Osteoblast (primary cell): ENCODE data around the gene WDR31. TPM values are rescaled to one million over a fixed set of nuclear protein-coding genes. Genes with fewer than 3 reads are reported as not detected.
A peak's percentile ranks its signal among the peaks of the same experiment; 100 is the strongest.

Source experiments
- DNase-seq: peaks from one replicate; pipeline ENCODE4 v3.0.0; 2011; ENCODE audit warnings: low spot score, mixed read lengths; ENCODE audit not compliant: insufficient read length; ENCODE audit errors: missing footprints
- H2AFZ ChIP-seq: 2 replicates; pipeline ENCODE4 v1.6.0; 2011; ENCODE audit warnings: mild to moderate bottlenecking, low read length
- H3K27ac ChIP-seq: 2 replicates; pipeline ENCODE4 v1.5.1; 2011; ENCODE audit warnings: mild to moderate bottlenecking, low read depth, low read length, moderate library complexity
- H3K27me3 ChIP-seq: 2 replicates; pipeline ENCODE4 v1.6.0; 2012; ENCODE audit warnings: mild to moderate bottlenecking, control low read depth, inconsistent platforms, low read length, moderate library complexity; ENCODE audit not compliant: insufficient read depth
- H3K36me3 ChIP-seq: 2 replicates; pipeline ENCODE4 v1.5.1; 2011; ENCODE audit warnings: mild to moderate bottlenecking, low read length, control low read depth, moderate library complexity; ENCODE audit not compliant: insufficient read depth
- H3K4me1 ChIP-seq: 2 replicates; pipeline ENCODE4 v1.5.1; 2011; ENCODE audit warnings: mild to moderate bottlenecking, low read length, control low read depth, moderate library complexity; ENCODE audit not compliant: insufficient read depth
- H3K4me2 ChIP-seq: 2 replicates; pipeline ENCODE4 v1.6.0; 2011; ENCODE audit warnings: mild to moderate bottlenecking, low read length; ENCODE audit not compliant: insufficient read depth
- H3K4me3 ChIP-seq: fragments of 200-600 bp; sonication (generic); 3 replicates; pipeline ENCODE4 v1.5.1; 2012; ENCODE audit warnings: mild to moderate bottlenecking, low read length, inconsistent platforms; ENCODE audit not compliant: insufficient read depth
- H3K79me2 ChIP-seq: 2 replicates; pipeline ENCODE4 v1.6.0; 2012; ENCODE audit warnings: mild to moderate bottlenecking, low read length, control low read depth, inconsistent platforms; ENCODE audit not compliant: insufficient read depth
- H3K9me3 ChIP-seq: 2 replicates; pipeline ENCODE4 v1.5.1; 2011; ENCODE audit warnings: low read depth, low read length, control low read depth
- H4K20me1 ChIP-seq: 2 replicates; pipeline ENCODE4 v1.6.0; 2012; ENCODE audit warnings: mild to moderate bottlenecking, low read length, control low read depth; ENCODE audit not compliant: insufficient read depth
- total RNA-seq: library from RNA; depleted of rRNA; stranded (reverse); fragments of >200 nt; gene quantifications from 2 replicates; pipeline ENCODE4 v1.2.3, GENCODE V29; 2012
- TF ChIP-seq, protein P1 (sequence below): IDR thresholded peaks from 2 replicates; pipeline ENCODE4 v1.5.1; 2011; ENCODE audit warnings: mild to moderate bottlenecking, low read depth, low read length, moderate library complexity; ENCODE audit errors: extremely low read depth

WDR31 gene
- total RNA-seq, 1 donor: 1.4 TPM

DNA sequence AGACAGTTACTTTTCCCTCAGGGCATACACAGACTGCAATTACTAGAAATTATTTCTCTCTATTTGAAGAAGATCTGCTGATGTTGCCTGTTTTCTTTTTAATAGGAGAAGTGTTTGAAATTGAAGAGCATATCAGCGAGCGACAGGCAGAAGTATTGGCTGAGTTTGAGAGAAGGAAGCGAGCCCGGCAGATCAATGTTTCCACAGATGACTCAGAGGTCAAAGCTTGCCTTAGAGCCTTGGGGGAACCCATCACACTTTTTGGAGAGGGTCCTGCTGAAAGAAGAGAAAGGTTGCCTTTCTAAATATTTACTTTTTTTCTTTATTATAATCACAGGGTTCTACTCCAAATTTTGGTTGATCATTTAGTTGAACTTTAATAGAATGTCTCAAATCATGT is 61.2 kb downstream of the WDR31 start:
- Histone ChIP-seq H2AFZ (no peak overlapping the region), H4K20me1 (peaks cover 3% of the 10 kb centered on the region), H3K27me3 (no peaks in the 10 kb centered on the region), H3K4me2 (no peak overlapping the region), H3K27ac (no peak overlapping the region), H3K36me3 (peaks cover 64% of the 10 kb centered on the region), H3K9me3 (no peaks in the 10 kb centered on the region), H3K4me1 (peaks cover 16% of the 10 kb centered on the region), H3K79me2 (peaks cover 40% of the 10 kb centered on the region), H3K4me3 (no peak overlapping the region)
- TF ChIP-seq, protein P1, sequence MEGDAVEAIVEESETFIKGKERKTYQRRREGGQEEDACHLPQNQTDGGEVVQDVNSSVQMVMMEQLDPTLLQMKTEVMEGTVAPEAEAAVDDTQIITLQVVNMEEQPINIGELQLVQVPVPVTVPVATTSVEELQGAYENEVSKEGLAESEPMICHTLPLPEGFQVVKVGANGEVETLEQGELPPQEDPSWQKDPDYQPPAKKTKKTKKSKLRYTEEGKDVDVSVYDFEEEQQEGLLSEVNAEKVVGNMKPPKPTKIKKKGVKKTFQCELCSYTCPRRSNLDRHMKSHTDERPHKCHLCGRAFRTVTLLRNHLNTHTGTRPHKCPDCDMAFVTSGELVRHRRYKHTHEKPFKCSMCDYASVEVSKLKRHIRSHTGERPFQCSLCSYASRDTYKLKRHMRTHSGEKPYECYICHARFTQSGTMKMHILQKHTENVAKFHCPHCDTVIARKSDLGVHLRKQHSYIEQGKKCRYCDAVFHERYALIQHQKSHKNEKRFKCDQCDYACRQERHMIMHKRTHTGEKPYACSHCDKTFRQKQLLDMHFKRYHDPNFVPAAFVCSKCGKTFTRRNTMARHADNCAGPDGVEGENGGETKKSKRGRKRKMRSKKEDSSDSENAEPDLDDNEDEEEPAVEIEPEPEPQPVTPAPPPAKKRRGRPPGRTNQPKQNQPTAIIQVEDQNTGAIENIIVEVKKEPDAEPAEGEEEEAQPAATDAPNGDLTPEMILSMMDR: no peak
- no peak for DNase-seq

DNA sequence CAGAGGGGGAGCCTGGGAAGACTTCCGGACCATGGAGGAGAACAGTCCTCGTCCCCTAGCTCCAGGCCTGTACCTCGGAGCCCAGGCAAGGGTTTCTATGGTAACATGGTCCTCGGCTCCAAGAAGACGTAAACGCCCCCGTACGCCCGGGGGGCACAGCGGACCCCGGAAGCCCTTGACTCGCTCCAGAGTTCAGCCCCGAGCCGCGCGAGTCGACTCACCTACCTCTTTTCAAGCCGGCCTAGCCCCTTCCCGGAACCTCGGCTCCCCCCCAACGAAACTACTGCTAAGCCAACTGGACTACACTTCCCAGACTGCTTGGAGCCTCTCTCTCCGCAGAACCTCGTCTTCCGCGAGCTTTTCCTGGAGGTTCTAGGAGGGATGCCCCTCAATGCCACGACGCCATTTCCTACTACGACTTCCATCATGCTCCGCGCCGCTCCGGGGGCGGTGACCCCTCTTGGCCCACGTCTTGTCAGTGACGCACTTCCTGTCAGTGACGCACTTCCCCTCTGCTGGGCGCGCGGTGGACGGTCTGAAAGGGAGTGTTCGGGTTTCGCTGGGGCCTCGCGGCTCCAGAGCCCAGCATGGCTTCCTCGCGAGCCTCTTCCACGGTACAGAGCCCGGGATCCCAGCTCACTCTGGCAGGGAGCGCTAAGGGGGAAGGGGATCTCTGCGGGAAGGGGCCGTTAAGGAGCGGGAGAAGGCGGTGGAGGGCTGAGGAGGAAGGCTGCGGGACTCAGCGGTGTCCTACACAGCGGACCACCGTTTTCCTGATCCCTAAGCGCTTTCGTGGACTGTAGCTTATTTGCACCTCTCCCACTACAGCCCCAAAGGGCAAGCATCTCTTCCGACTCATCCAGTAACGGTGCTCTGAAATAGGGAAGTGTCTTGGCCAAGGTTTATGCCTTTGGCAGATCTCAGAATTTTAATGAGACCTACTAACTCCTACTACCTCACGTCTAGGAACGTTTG is 64.6 kb downstream of the WDR31 start, which contains the start of the genes CDC26 and PRPF4:
CDC26 (minus strand) TSS at position 416 of the 975 bp plus-strand sequence. CDS start 3,065 bp downstream, outside the sequence.
PRPF4 (plus strand) TSS at position 502 of the 975 bp plus-strand sequence; CDS start at position 588, 86 bp downstream.
- TF ChIP-seq, protein P1: no peak
- Histone ChIP-seq H3K27ac (peak within 1 kb of the TSS; percentile 98), H3K9me3 (no peaks in the 10 kb centered on the region), H3K27me3 (no peaks in the 10 kb centered on the region), H4K20me1 (no peaks in the 10 kb centered on the region), H3K4me1 (peaks cover 16% of the 10 kb centered on the region), H3K36me3 (peaks cover 60% of the 10 kb centered on the region), H3K4me2 (peak within 1 kb of the TSS; percentile 95), H3K79me2 (peaks cover 51% of the 10 kb centered on the region), H3K4me3 (peak within 1 kb of the TSS; percentile 99), H2AFZ (peak within 1 kb of the TSS; percentile 97)
- peak; percentile 94 for DNase-seq

DNA sequence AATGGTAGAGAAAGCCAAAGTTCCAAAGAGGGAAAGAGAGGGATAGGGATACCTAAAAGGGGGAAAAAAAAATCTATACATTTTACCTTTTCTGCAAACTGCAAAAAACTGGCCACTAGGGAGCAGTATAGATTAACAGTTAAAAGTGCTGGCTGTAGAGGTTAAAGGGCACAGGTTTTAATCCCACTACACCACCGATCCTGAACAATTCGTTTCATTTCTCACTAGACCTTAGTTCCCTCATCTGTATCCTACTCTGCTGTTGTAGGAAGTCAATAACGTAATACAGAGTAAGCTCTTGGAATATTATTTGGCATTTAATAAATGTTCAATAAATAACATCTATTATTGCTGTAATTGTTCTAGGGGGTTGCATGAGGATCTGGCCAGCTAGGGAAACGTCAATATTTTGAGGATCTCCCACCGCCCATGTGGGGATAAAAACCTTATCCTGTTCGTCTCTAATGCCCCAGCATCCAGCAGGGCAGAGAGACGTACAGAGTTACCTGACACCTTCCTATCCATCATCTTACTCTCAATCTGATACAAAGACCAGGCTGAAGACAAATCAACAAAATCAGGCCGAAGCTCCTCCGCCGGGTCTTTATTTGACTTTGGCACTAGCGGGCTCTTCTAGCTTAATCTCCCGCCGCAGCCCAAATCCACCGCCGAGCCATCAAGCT is 65.5 kb downstream of the WDR31 start:
- Histone ChIP-seq H3K9me3 (no peaks in the 10 kb centered on the region), H3K36me3 (peaks cover 60% of the 10 kb centered on the region), H4K20me1 (no peaks in the 10 kb centered on the region), H2AFZ (peak overlapping the region; percentile 92), H3K27ac (peak overlapping the region; percentile 98), H3K4me1 (peaks cover 16% of the 10 kb centered on the region), H3K79me2 (peaks cover 53% of the 10 kb centered on the region), H3K27me3 (no peaks in the 10 kb centered on the region), H3K4me3 (peak overlapping the region; percentile 99), H3K4me2 (peak overlapping the region; percentile 95)
- TF ChIP-seq, protein P1: peak; percentile 69
- DNase-seq: peak; percentile 66
